ENCODE data around the gene ARHGAP20. TPM values are rescaled to one million over a fixed set of nuclear protein-coding genes. Genes with fewer than 3 reads are reported as not detected.

ARHGAP20 gene
- polyA plus RNA-seq, 6 donors from 2014 or later: 0.05 to 0.63 (median 0.36) TPM

DNA sequence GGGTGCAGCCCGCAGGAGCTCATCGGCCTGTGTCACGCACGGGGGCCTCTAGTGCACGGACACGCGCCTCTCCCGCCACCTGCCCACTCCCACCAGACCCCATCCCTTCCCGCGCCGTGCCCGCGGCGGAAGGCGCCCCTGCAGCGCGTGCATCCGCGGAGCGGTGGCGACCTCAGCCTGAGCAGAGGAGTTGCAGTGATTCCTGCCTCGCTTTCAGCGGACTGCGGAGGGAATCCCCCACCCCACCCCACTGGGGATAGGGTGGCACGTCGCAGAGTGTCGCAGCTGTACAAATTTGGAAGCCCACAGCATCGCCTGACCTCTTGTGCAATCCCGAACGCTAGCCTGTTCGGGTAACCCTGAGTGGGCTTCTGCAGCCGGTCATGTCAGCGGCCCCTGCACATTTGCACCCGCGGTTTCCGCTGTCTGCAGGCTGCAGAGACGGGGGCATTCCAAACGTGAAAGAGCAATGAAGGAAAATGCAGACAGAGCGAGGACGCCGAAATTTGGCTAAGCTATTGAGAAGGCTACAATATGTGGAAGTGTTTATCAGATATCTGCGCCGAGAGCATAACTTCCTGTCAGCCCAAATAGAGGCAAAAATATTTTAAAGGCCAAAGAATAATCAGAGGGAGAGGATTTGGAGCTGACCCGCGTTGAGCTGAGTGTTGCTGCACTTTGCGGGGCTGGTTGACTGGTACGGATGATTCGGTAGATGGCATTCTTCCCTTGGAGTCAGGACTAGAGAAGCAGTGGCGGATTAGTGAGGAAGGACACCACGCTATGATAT, 617 bp upstream of the ARHGAP20 start:
- Mint-ChIP-seq H3K27me3 (peaks cover 26 to 47% (median 36%) of the 10 kb centered on the region in 3 donors), H3K4me3 (peak overlapping the region; percentile 53 to 93 (median 84)), H3K4me1 (peaks cover 19 to 29% (median 22%) of the 10 kb centered on the region in 3 donors), H3K36me3 (peaks cover 0 to 2% of the 10 kb centered on the region in 2 donors), H3K9me3 (no peaks in the 10 kb centered on the region), H3K27ac (peak overlapping the region in 4 of 6 donors; percentile 1 to 60 (median 21))
- peak; percentile 34 for DNase-seq
- ATAC-seq (ENCODE audit: low read depth in 2 of 2): peak; percentile 49 to 53

GRCh38 chr11:110711448-110711775, 825 bp downstream of the ARHGAP20 start:
- peaks cover 19 to 29% (median 22%) of the 10 kb centered on the region in 3 donors for H3K4me1 Mint-ChIP-seq
- peak overlapping the region in 3 of 6 donors; percentile 16 to 51 (median 29) for H3K27ac Mint-ChIP-seq
- H3K4me3 Mint-ChIP-seq: peak overlapping the region; percentile 76 to 94 (median 88)
- H3K9me3 Mint-ChIP-seq: no peaks in the 10 kb centered on the region
- H3K36me3 Mint-ChIP-seq: peaks cover 0 to 6% of the 10 kb centered on the region in 2 donors
- no peak for ATAC-seq (ENCODE audit: low read depth in 2 of 2)
- peaks cover 26 to 54% (median 41%) of the 10 kb centered on the region in 3 donors for H3K27me3 Mint-ChIP-seq
- DNase-seq: no peak

DNA sequence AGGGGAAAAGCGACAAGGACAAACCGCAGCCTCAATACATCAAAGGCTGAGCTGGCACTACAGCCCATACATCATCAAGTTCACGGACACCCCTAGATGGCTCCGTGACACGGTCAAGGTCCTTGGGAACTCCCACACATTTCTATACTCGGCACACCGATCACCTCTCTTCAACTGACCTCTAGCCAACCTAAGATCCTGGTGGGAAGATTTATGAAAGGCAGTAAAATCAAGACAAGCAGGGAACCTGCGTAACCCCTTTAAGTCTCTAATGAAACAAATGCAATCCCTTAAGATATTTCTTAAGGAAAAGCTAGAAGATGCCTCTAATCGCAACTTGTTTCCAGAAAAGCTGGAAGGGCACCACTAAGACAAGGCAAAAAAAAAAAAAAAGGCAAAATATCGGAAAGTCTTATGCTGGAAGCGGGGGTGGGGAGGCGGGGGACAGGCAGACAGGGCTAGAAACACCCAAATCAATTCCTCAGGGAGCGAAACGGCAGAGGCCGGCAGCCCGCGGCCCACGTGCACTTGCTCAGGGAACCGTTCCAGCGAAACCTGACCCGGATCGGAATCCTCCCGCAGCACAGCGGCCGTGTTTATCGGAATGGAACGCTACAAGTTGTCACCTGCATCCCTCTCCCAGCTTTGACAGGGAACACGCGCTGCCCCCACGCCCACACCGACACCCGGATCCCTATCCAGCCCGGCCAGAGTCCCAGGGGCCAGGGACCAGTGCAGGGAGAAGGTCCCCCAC, 1.4 kb downstream of the ARHGAP20 start:
- Mint-ChIP-seq H3K27ac (peak overlapping the region in 4 of 6 donors; percentile 16 to 78 (median 61)), H3K4me1 (peaks cover 19 to 29% (median 22%) of the 10 kb centered on the region in 3 donors), H3K4me3 (peak overlapping the region; percentile 76 to 94 (median 88)), H3K9me3 (no peaks in the 10 kb centered on the region), H3K27me3 (peaks cover 26 to 54% (median 41%) of the 10 kb centered on the region in 3 donors), H3K36me3 (peaks cover 0 to 6% of the 10 kb centered on the region in 2 donors)
- DNase-seq: peak; percentile 5
- no peak for ATAC-seq (ENCODE audit: low read depth in 2 of 2)

DNA sequence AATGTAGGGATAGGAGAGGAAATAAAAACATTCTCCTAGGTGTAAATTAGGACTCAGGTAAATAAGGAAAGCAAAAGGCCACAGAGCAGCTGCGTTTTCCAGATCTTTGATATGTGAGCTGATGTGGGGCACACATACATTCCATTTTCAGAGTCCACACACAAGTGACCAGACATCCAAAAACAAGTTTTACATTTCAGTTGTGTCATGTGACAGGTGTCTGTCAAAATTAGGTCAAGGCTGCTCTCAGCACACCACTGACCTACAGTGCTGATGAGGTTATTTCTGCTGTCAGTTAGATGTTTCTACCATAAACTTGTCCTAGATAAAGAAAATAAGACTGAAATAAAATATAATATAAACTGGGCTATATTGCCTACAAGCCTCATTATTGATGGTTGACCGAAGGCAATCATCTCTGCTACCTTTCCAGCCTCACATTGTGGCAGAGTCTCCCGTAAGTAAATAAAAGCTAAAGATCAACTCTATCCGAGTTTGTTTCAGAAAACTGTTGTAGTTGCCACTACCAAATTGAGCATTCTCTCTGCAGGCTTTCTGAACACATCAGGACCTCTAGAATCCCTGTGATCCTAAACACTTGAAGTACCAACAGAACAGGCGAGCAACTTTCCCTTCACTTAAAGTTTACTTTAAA, 7.9 kb downstream of the ARHGAP20 start:
- Mint-ChIP-seq H3K27ac (no peak overlapping the region), H3K27me3 (peaks cover 30 to 38% (median 31%) of the 10 kb centered on the region in 3 donors), H3K4me1 (peaks cover 0 to 1% (median under 1%) of the 10 kb centered on the region in 3 donors), H3K4me3 (no peak overlapping the region), H3K9me3 (peaks cover 0 to 6% (median 1%) of the 10 kb centered on the region in 7 donors), H3K36me3 (peaks cover 0 to 6% of the 10 kb centered on the region in 2 donors)
- DNase-seq (no peak), ATAC-seq (ENCODE audit: low read depth in 2 of 2) (no peak)

- Mint-ChIP-seq H3K4me3 (no peak overlapping the region), H3K4me1 (no peaks in the 10 kb centered on the region), H3K9me3 (peaks cover 0 to 5% (median 2%) of the 10 kb centered on the region in 7 donors), H3K27ac (no peak overlapping the region), H3K36me3 (peaks cover under 1 to 3% of the 10 kb centered on the region in 2 donors), H3K27me3 (no peaks in the 10 kb centered on the region)
- ATAC-seq (ENCODE audit: low read depth in 2 of 2) (no peak), DNase-seq (no peak)
Observed at GRCh38 chr11:110691926-110692325, 20.3 kb downstream of the ARHGAP20 start.

- Mint-ChIP-seq H3K27ac (peak overlapping the region in 1 of 6 donors; percentile 47), H3K4me3 (no peak overlapping the region), H3K9me3 (no peaks in the 10 kb centered on the region), H3K4me1 (no peaks in the 10 kb centered on the region), H3K27me3 (no peaks in the 10 kb centered on the region), H3K36me3 (peaks cover 0 to 3% of the 10 kb centered on the region in 2 donors)
- ATAC-seq (ENCODE audit: low read depth in 2 of 2) (no peak), DNase-seq (no peak)
Observed at GRCh38 chr11:110689306-110689705, 22.9 kb downstream of the ARHGAP20 start.

DNA sequence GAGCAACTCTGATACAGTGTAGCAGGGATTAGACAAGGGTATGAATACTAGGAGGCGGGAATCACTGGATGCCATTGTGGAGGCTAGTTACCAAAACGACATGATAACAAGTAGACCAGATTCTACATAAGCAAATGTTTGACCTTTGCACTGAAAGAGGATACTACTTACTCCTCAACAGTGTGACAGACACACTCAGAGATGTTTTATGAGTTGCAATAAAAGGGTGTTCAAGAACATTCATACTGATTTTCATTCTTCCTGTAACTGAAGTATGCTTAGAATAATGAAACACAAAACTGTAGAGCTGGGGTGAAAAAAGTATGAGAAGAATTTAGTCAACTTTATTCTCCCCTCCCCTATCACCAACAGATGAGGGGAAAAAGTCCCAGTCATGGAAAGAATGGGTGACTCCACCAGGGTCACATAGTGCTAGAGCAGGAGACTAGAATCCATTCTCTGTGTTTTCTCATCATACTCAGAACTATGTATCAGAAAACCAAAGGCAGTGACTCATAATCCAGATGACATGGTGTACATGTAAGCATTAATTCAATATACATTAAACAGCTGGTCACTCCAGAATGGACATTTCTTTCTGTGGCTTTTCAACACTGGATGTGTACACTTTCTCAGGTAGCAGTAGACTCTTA, 32.8 kb downstream of the ARHGAP20 start:
- Mint-ChIP-seq H3K9me3 (peaks cover 0 to 7% (median 2%) of the 10 kb centered on the region in 7 donors), H3K27ac (no peak overlapping the region), H3K36me3 (no peaks in the 10 kb centered on the region), H3K4me3 (no peak overlapping the region), H3K27me3 (peaks cover 5 to 6% (median 5%) of the 10 kb centered on the region in 3 donors), H3K4me1 (no peaks in the 10 kb centered on the region)
- DNase-seq (no peak), ATAC-seq (ENCODE audit: low read depth in 2 of 2) (no peak)

DNA sequence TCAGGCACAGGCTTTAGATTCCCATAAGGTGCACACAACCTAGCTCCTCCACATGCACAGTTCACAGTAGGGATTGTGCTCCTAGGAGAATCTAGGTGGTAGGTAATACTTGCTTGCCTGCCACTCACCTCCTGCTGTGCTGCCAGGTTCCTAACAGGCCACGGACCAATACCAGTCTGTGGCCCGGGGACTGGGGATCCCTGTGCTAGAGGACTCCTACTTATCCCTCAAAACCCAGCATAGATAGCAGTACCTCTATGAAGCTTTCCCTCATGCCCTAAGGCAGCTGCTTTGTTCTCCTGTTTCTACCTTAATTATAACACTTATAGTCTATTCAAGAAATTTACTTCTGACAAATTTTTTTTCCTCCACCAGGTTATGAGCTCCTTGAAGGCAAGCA, 36.7 kb downstream of the ARHGAP20 start:
- H3K36me3 Mint-ChIP-seq: no peaks in the 10 kb centered on the region
- H3K27me3 Mint-ChIP-seq: peaks cover 3 to 15% (median 8%) of the 10 kb centered on the region in 3 donors
- ATAC-seq (ENCODE audit: low read depth in 2 of 2) (no peak), DNase-seq (no peak)
- H3K4me1 Mint-ChIP-seq: no peaks in the 10 kb centered on the region
- peaks cover 0 to 20% (median 5%) of the 10 kb centered on the region in 7 donors for H3K9me3 Mint-ChIP-seq
- peak overlapping the region in 1 of 6 donors; percentile 16 for H3K27ac Mint-ChIP-seq
- H3K4me3 Mint-ChIP-seq: no peak overlapping the region

- peaks cover 7 to 16% (median 11%) of the 10 kb centered on the region in 3 donors for H3K27me3 Mint-ChIP-seq
- H3K4me3 Mint-ChIP-seq: no peak overlapping the region
- peaks cover 0 to 2% (median 0%) of the 10 kb centered on the region in 3 donors for H3K4me1 Mint-ChIP-seq
- ATAC-seq (ENCODE audit: low read depth in 2 of 2) (no peak), DNase-seq (no peak)
- no peaks in the 10 kb centered on the region for H3K36me3 Mint-ChIP-seq
- peaks cover 0 to 5% (median 0%) of the 10 kb centered on the region in 7 donors for H3K9me3 Mint-ChIP-seq
- H3K27ac Mint-ChIP-seq: no peak overlapping the region
Observed at GRCh38 chr11:110665689-110666465, 46.4 kb downstream of the ARHGAP20 start.

DNA sequence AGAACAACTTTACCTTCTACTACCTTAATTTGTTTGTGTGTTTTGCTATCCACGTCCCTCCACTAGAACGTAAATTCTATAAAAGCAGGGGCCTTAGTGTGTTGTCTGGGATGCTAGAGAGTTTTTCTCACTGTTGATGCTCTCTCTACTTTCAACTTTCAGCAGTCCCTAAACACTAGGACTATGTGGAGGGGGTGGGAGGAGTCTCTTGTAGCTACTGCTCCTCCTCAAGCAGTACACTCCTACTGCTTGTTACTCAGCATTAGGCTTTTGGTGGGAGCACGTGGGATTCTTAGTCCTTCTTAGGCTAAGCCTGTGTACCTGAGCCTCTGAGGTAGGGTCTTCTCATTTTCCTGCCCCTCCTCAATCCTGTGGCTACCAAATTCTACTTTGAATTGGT, 56.3 kb downstream of the ARHGAP20 start:
- peaks cover 13 to 48% (median 18%) of the 10 kb centered on the region in 3 donors for H3K27me3 Mint-ChIP-seq

DNA sequence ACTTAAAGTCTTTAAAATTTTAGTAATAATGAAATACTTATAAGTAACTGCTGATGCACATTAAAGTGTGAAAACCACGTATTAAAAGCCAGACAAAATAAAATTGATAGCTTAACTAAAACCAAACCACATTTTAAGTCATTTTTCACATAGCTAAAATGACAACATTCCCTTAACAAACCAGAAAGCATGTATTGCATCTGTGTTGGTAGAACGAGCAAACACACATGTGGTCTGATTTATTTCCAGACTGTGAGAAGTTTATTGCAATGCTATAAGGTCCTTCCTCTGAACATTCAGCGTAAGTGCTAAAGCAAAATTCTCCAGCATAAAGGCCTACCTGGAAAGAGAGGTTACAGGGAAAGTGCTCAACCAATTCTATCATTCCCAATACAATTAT, 57.8 kb downstream of the ARHGAP20 start:
- Mint-ChIP-seq H3K36me3 (peaks cover 10 to 24% of the 10 kb centered on the region in 2 donors), H3K27ac (no peak overlapping the region), H3K4me1 (no peaks in the 10 kb centered on the region), H3K9me3 (peaks cover 9 to 31% (median 21%) of the 10 kb centered on the region in 7 donors), H3K4me3 (no peak overlapping the region), H3K27me3 (peaks cover 9 to 52% (median 16%) of the 10 kb centered on the region in 3 donors)
- DNase-seq (no peak), ATAC-seq (ENCODE audit: low read depth in 2 of 2) (no peak)

More for the DNA sequence above, 56.3 kb downstream of the ARHGAP20 start:
- Mint-ChIP-seq H3K9me3 (peaks cover 8 to 25% (median 19%) of the 10 kb centered on the region in 7 donors), H3K27ac (no peak overlapping the region), H3K4me1 (no peaks in the 10 kb centered on the region), H3K4me3 (no peak overlapping the region), H3K36me3 (peaks cover 10 to 21% of the 10 kb centered on the region in 2 donors)
- no peak for DNase-seq
- no peak for ATAC-seq (ENCODE audit: low read depth in 2 of 2)

- Mint-ChIP-seq H3K27me3 (peaks cover 8 to 26% (median 10%) of the 10 kb centered on the region in 3 donors), H3K27ac (no peak overlapping the region), H3K4me3 (no peak overlapping the region), H3K4me1 (no peaks in the 10 kb centered on the region), H3K9me3 (peaks cover 0 to 11% (median 2%) of the 10 kb centered on the region in 7 donors), H3K36me3 (no peaks in the 10 kb centered on the region)
- no peak for DNase-seq
- ATAC-seq (ENCODE audit: low read depth in 2 of 2): no peak
Observed at GRCh38 chr11:110645253-110645652, 67.0 kb downstream of the ARHGAP20 start.
